Cardiac muscle cell (in vitro differentiated cells and primary cell): ENCODE data around the gene FHIT. TPM values are rescaled to one million over a fixed set of nuclear protein-coding genes. Genes with fewer than 3 reads are reported as not detected.

Experiments
- DNase-seq, 2 donors: peaks; one replicate each; pipeline versions ENCODE4 v3.0.0 to v3.0.0-alpha.2; 2010 to 2017; ENCODE audit warnings: low read depth in 1 of 2, low spot score in 1 of 2
- H3K27ac ChIP-seq: fragments of 200-600 bp; sonication (generic); 2 replicates; pipeline ENCODE4 v1.5.1; 2016
- H3K27me3 ChIP-seq: fragments of 200-600 bp; sonication (generic); 2 replicates; pipeline ENCODE4 v1.6.0; 2016; ENCODE audit warnings: control low read depth
- H3K36me3 ChIP-seq: fragments of 200-600 bp; sonication (generic); 2 replicates; pipeline ENCODE4 v1.5.1; 2016; ENCODE audit warnings: control low read depth
- H3K4me1 ChIP-seq: fragments of 200-600 bp; sonication (generic); 2 replicates; pipeline ENCODE4 v1.8.1; 2017; ENCODE audit warnings: low read depth, mild to moderate bottlenecking, mixed run types
- H3K4me3 ChIP-seq: fragments of 200-600 bp; sonication (generic); 2 replicates; pipeline ENCODE4 v1.5.1; 2016; ENCODE audit warnings: mild to moderate bottlenecking
- H3K9me3 ChIP-seq: fragments of 200-600 bp; sonication (generic); 2 replicates; pipeline ENCODE4 v1.5.1; 2017; ENCODE audit warnings: low read depth, mild to moderate bottlenecking, control low read depth
- polyA plus RNA-seq: library from polyadenylated mRNA; unstranded; fragments of >200 nt; fragmentation: Nextera tagmentation; extraction: Ambion mirVana; gene quantifications from 2 replicates; pipeline ENCODE4 v1.2.1, GENCODE V29; 2016
- total RNA-seq: library from RNA; depleted of rRNA; stranded (reverse); fragments of >200 nt; gene quantifications from 2 replicates; pipeline ENCODE4 v1.2.3, GENCODE V29; 2016
- TF ChIP-seq, protein P1 (sequence below): IDR thresholded peaks from 2 replicates; pipeline ENCODE4 v1.5.1; 2012; ENCODE audit warnings: low read depth, mild to moderate bottlenecking, low read length

FHIT gene
- total and polyA plus RNA-seq, 2 experiments from 2014 or later: 6.9 to 12.5 TPM

DNA sequence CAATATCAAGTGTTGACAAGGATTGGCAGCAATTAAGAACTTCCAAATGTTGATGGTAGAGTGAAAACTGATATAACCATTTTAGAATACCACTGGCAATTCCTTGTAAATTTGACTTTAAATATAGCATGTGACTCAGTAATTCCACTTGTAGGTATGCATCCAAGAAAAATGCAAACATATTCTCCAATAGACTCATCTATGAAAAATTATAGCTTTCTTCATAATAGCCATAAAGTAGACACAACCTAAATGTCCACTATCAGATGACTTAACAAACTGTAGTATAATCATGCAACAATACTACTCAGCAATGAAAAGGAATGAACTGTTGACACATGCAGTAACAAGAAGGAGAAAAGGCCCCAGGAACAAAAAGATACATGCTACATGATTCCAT is 988.1 kb downstream of the FHIT start:
- TF ChIP-seq, protein P1, sequence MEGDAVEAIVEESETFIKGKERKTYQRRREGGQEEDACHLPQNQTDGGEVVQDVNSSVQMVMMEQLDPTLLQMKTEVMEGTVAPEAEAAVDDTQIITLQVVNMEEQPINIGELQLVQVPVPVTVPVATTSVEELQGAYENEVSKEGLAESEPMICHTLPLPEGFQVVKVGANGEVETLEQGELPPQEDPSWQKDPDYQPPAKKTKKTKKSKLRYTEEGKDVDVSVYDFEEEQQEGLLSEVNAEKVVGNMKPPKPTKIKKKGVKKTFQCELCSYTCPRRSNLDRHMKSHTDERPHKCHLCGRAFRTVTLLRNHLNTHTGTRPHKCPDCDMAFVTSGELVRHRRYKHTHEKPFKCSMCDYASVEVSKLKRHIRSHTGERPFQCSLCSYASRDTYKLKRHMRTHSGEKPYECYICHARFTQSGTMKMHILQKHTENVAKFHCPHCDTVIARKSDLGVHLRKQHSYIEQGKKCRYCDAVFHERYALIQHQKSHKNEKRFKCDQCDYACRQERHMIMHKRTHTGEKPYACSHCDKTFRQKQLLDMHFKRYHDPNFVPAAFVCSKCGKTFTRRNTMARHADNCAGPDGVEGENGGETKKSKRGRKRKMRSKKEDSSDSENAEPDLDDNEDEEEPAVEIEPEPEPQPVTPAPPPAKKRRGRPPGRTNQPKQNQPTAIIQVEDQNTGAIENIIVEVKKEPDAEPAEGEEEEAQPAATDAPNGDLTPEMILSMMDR: no peak
- DNase-seq: no peak
- Histone ChIP-seq H3K4me1 (no peaks in the 10 kb centered on the region), H3K27me3 (no peaks in the 10 kb centered on the region), H3K27ac (no peak overlapping the region), H3K36me3 (no peaks in the 10 kb centered on the region), H3K9me3 (no peaks in the 10 kb centered on the region), H3K4me3 (no peak overlapping the region)

DNA sequence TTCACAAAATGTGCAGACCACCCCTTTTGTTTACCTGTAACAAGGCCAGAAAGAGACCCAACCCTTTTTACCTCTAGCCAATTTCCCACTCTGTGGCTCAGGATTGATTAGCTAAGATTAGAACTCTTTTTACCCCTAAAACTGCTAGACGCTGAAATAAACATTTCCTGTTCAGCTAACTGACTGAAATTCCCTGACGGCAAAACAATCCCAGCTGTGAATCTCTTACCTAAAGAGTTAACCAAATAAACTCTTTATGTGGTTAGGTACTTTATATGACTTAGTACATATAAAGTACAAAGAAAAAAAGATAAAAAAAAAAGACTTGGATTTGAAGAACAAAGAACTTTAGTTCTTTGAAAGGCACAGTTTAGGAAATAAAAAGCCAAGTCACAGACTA is 988.7 kb downstream of the FHIT start:
- Histone ChIP-seq H3K4me1 (no peaks in the 10 kb centered on the region), H3K36me3 (no peaks in the 10 kb centered on the region), H3K4me3 (no peak overlapping the region), H3K9me3 (no peaks in the 10 kb centered on the region), H3K27me3 (no peaks in the 10 kb centered on the region), H3K27ac (no peak overlapping the region)
- DNase-seq: no peak
- TF ChIP-seq, protein P1: no peak

DNA sequence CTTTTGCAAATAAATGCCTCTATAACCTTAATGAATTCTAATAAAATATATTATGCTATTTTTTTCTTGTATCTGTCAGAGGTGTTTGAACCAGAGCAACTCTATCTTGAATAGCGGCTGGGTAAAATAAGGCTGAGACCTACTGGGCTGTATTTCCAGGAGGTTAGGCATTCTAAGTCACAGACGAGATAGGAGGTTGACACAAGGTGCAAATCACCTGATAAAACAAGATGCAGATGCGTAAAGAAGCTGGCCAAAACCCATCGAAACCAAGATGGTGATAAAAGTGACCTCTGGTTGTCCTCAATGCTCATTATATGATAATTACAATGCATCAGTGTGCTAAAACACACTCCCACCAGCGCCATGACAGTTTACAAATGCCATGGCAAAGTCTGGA is 990.7 kb downstream of the FHIT start:
- DNase-seq: no peak
- no peaks in the 10 kb centered on the region for H3K27me3 ChIP-seq

DNA sequence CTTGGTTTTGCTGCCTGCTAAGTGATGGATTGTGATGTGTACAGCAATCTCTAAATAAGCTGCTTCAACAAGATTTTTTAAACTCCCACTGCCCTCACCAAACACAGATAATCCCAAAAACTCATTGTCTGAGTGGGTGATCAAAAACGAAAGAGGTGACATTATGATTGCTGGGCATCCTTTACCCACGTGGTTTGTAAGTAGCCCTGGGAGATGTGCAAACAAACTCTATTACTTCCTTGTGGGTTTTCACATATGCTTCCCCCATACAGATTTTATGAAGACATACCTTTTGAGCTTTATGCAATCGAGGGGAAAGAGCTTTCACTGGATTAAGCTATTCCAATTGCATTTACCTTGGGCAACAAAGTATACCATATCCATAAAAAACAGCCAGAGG is 1000.4 kb downstream of the FHIT start:
- TF ChIP-seq, protein P1: no peak
- Histone ChIP-seq H3K4me3 (no peak overlapping the region), H3K4me1 (no peaks in the 10 kb centered on the region), H3K27ac (no peak overlapping the region), H3K9me3 (no peaks in the 10 kb centered on the region), H3K27me3 (no peaks in the 10 kb centered on the region), H3K36me3 (no peaks in the 10 kb centered on the region)
- DNase-seq: no peak

More for the DNA sequence above, 990.7 kb downstream of the FHIT start:
- H3K9me3 ChIP-seq: no peaks in the 10 kb centered on the region
- no peaks in the 10 kb centered on the region for H3K4me1 ChIP-seq
- TF ChIP-seq, protein P1: no peak
- no peak overlapping the region for H3K27ac ChIP-seq
- H3K36me3 ChIP-seq: no peaks in the 10 kb centered on the region
- H3K4me3 ChIP-seq: no peak overlapping the region

DNA sequence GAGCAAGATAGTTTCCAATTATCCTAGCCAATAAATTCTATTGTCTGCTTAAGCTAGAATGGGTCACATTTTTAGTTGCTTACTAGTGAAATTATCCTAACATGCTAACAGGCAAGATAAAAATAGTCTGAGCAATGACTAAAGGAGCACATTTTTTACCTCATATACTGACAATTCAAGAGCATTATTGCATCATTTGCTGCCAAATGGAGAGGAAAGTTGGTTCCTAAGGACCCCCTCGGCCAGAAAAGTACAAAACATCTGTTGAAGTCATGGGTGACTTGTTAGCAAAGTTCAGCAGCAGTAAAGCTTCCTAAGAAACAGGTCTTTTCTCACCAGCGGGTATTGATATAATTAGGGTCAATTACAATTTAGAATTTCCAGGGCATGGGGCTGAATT is 1001.0 kb downstream of the FHIT start:
- Histone ChIP-seq H3K4me1 (no peaks in the 10 kb centered on the region), H3K36me3 (no peaks in the 10 kb centered on the region), H3K27ac (no peak overlapping the region), H3K27me3 (peaks cover 2% of the 10 kb centered on the region), H3K4me3 (no peak overlapping the region), H3K9me3 (no peaks in the 10 kb centered on the region)
- peak in 1 of 2 donors; percentile 29 for DNase-seq
- TF ChIP-seq, protein P1: no peak

DNA sequence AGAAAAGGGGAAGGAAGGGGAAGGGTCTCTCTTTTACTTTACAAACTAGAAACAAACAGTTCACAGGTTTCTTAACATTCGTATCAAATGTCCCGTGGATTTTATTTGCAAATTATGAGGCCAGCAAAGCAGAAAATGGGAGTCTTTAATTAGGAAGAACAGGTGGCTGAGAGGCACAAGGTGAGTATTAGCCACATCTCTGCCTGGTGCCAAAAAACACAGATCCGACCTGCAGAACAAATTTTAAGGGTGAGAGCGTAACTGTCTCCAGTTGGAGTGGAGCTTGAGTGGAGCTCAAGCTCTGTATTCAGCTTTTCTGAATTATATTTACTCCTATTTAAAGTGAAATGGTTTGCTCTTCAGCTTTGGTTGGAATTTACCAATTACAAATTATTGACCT is 1004.9 kb downstream of the FHIT start:
- Histone ChIP-seq H3K4me1 (no peaks in the 10 kb centered on the region), H3K9me3 (no peaks in the 10 kb centered on the region), H3K27me3 (peaks cover 8% of the 10 kb centered on the region), H3K4me3 (no peak overlapping the region), H3K27ac (no peak overlapping the region), H3K36me3 (no peaks in the 10 kb centered on the region)
- no peak for DNase-seq
- TF ChIP-seq, protein P1: no peak
